ENCODE data around the gene FLYWCH2.
A peak's percentile ranks its signal among the peaks of the same experiment; 100 is the strongest.

FLYWCH2 gene

DNA sequence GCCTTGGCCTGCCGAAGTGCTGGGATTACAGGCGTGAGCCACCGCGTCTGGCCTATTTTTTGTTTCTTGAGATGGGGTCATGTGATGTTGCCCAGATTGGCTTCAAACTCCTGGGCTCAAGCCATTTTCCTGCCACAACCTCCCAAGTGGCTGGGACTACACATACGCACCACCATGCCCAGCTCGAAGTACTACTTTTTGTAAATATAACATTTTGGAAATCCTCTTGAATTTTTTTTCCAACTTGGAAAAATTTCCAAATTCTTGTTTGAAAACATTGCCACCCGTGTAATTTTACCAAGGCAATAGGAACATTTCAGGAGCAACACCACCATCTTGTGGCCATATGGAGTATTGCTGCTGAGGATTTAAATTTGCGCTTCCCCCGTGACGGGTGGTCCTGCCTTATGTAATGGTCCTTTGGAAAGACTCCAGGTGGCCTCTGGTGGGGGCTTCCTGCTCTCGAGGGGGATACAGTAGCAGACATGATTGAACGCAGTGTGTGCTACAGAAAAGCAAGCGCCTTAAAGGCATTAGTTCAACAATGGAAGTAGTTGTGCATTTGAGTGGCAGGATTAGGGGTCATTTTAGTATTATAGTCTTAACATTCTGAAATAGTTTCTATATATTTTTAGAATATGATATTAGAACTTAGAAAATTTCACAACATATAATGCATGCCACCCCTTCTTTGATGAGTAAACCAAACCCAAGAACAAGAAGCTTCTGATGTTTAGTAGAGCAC, 36.7 kb downstream of the FLYWCH2 start (continued):
- TF ChIP-seq ZNF214 (tag by site-specific recombination; IDR thresholded peaks at IDR 0.05; ENCODE audit: borderline replicate concordance) (no peak), WT1 (tag by site-specific recombination; IDR thresholded peaks at IDR 0.05) (no peak), ZNF10 (tag by site-specific recombination; IDR thresholded peaks at IDR 0.05) (no peak), ZBTB7A (tag by site-specific recombination; IDR thresholded peaks at IDR 0.05; ENCODE audit: low read depth) (peak; percentile 6; the same call in 1 of the 2 replicates), ZNF23 (tag by site-specific recombination; IDR thresholded peaks at IDR 0.05; ENCODE audit: borderline replicate concordance) (no peak), ZNF664 (tag by site-specific recombination; IDR thresholded peaks at IDR 0.05) (peak; percentile 90), ZFP3 (tag by site-specific recombination; IDR thresholded peaks at IDR 0.05; ENCODE audit: low read depth) (no peak), PRDM1 (tag by site-specific recombination; IDR thresholded peaks at IDR 0.05) (no peak), YY1 (tag by site-specific recombination; IDR thresholded peaks at IDR 0.05) (no peak), KLF8 (tag by site-specific recombination; IDR thresholded peaks at IDR 0.05) (no peak), KLF7 (tag by site-specific recombination; IDR thresholded peaks at IDR 0.05; ENCODE audit: borderline replicate concordance) (no peak), ZNF548 (tag by site-specific recombination; IDR thresholded peaks at IDR 0.05) (no peak), SP7 (tag by site-specific recombination; IDR thresholded peaks at IDR 0.05) (peak; percentile 11; the same call in 1 of the 2 replicates), ZNF654 (tag by site-specific recombination; IDR thresholded peaks at IDR 0.05; ENCODE audit: low read depth) (peak; percentile 93), ZFP69B (tag by site-specific recombination; IDR thresholded peaks at IDR 0.05) (no peak), ZNF175 (tag by site-specific recombination; IDR thresholded peaks at IDR 0.05) (no peak), ZNF132 (tag by site-specific recombination; IDR thresholded peaks at IDR 0.05; ENCODE audit: borderline replicate concordance) (no peak), ZNF239 (tag by site-specific recombination; IDR thresholded peaks at IDR 0.05) (no peak), ZNF223 (tag by site-specific recombination; IDR thresholded peaks at IDR 0.05) (no peak), ZNF549 (tag by site-specific recombination; IDR thresholded peaks at IDR 0.05) (no peak), ZNF521 (tag by site-specific recombination; IDR thresholded peaks at IDR 0.05) (no peak), ZEB2 (tag by site-specific recombination; IDR thresholded peaks at IDR 0.05) (0 out of 2 replicates have a peak, but pooled peaks have one; percentile 19), ZNF707 (tag by site-specific recombination; IDR thresholded peaks at IDR 0.05) (no peak), ZNF660 (tag by site-specific recombination; IDR thresholded peaks at IDR 0.05) (0 out of 2 replicates have a peak, but pooled peaks have one; percentile 32), ZNF169 (tag by site-specific recombination; IDR thresholded peaks at IDR 0.05) (no peak), ZNF24 (tag by site-specific recombination; IDR thresholded peaks at IDR 0.05) (no peak), KLF10 (tag by site-specific recombination; IDR thresholded peaks at IDR 0.05) (no peak), ZNF112 (tag by site-specific recombination; IDR thresholded peaks at IDR 0.05) (no peak), ZBTB1 (tag by site-specific recombination; IDR thresholded peaks at IDR 0.05) (no peak), ZNF211 (tag by site-specific recombination; IDR thresholded peaks at IDR 0.05; ENCODE audit: low read depth) (no peak), ZNF544 (tag by site-specific recombination; IDR thresholded peaks at IDR 0.05) (no peak)
- TF ChIP-seq, protein P1, sequence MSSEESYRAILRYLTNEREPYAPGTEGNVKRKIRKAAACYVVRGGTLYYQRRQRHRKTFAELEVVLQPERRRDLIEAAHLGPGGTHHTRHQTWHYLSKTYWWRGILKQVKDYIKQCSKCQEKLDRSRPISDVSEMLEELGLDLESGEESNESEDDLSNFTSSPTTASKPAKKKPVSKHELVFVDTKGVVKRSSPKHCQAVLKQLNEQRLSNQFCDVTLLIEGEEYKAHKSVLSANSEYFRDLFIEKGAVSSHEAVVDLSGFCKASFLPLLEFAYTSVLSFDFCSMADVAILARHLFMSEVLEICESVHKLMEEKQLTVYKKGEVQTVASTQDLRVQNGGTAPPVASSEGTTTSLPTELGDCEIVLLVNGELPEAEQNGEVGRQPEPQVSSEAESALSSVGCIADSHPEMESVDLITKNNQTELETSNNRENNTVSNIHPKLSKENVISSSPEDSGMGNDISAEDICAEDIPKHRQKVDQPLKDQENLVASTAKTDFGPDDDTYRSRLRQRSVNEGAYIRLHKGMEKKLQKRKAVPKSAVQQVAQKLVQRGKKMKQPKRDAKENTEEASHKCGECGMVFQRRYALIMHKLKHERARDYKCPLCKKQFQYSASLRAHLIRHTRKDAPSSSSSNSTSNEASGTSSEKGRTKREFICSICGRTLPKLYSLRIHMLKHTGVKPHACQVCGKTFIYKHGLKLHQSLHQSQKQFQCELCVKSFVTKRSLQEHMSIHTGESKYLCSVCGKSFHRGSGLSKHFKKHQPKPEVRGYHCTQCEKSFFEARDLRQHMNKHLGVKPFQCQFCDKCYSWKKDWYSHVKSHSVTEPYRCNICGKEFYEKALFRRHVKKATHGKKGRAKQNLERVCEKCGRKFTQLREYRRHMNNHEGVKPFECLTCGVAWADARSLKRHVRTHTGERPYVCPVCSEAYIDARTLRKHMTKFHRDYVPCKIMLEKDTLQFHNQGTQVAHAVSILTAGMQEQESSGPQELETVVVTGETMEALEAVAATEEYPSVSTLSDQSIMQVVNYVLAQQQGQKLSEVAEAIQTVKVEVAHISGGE (tag by site-specific recombination; conservative IDR thresholded peaks at IDR 0.05; ENCODE audit: low read depth) = no peak
- TF ChIP-seq, protein P2, sequence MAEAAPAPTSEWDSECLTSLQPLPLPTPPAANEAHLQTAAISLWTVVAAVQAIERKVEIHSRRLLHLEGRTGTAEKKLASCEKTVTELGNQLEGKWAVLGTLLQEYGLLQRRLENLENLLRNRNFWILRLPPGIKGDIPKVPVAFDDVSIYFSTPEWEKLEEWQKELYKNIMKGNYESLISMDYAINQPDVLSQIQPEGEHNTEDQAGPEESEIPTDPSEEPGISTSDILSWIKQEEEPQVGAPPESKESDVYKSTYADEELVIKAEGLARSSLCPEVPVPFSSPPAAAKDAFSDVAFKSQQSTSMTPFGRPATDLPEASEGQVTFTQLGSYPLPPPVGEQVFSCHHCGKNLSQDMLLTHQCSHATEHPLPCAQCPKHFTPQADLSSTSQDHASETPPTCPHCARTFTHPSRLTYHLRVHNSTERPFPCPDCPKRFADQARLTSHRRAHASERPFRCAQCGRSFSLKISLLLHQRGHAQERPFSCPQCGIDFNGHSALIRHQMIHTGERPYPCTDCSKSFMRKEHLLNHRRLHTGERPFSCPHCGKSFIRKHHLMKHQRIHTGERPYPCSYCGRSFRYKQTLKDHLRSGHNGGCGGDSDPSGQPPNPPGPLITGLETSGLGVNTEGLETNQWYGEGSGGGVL (tag by site-specific recombination; IDR thresholded peaks at IDR 0.05) = no peak

All from HEK293 (cell line).